ENCODE results near the gene SEC23A.

Gene SEC23A

DNA sequence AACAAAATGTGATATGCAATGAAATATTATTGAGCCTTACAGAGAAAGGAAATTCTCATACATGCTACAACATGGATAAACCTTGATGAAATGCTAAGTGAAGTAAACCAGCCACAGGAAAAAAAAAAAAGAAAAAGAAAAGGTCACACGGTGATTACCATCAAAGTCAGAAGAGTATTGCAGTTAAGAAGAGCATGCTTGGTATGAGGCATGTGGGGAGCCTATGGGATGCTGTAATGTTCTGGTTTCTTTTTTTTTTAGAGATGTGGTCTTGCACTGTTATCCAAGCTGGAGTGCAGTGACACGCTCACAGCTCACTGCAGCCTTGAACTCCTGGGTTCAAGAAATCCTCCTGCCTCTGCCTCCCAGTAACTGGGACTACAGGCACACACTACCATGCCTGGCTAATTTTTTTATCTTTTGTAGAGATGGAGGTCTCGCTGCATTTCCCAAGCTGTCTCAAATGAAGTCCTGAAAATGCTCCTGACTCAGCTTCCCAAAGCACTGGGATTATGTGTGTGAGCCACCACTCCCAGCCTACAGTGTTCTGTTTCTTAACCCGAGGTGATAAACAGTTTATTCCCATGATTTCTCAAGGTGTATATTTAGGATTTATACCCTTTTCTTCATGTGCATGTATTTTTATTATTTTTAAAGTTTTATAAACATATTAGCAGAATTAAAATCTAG is 96.2 kb downstream of the SEC23A start:
- no CpG with 5 or more reads among the region's 4 CpGs for WGBS (ENCODE audit: extremely low coverage, insufficient coverage, insufficient read length)
- Histone ChIP-seq H4K8ac (ENCODE audit: low read depth, low read length) (no peak overlapping the region), H2AFZ (ENCODE audit: insufficient read depth, low read length, poor library complexity) (no peak overlapping the region), H3K36me3 (ENCODE audit: control insufficient read depth in 1 of 2, insufficient read depth in 2 of 2, low read length in 2 of 2) (no peaks in the 10 kb centered on the region), H3K4ac (ENCODE audit: low read depth, low read length) (no peak overlapping the region), H3K9ac (ENCODE audit: low read length) (no peak overlapping the region), H3K23ac (ENCODE audit: low read length) (no peak overlapping the region), H3K79me2 (ENCODE audit: control insufficient read depth, insufficient read depth, low read length, poor library complexity) (no peaks in the 10 kb centered on the region), H2BK12ac (ENCODE audit: low read length) (no peak overlapping the region), H3K27me3 (ENCODE audit: insufficient read depth, low read length) (no peaks in the 10 kb centered on the region), H4K91ac (ENCODE audit: low read depth, low read length) (no peak overlapping the region), H3K18ac (ENCODE audit: low read length) (no peak overlapping the region), H3K14ac (ENCODE audit: low read length) (no peak overlapping the region), H3K4me2 (ENCODE audit: low read length) (no peak overlapping the region), H3K4me3 (ENCODE audit: low read depth, low read length) (no peak overlapping the region), H2BK120ac (ENCODE audit: insufficient read depth, low read length, poor library complexity) (no peak overlapping the region), H2AK5ac (ENCODE audit: low read length) (no peak overlapping the region), H3K9me3 (ENCODE audit: insufficient read depth, low read depth, low read length) (no peaks in the 10 kb centered on the region), H4K12ac (ENCODE audit: low read depth, low read length) (no peak overlapping the region), H3K27ac (ENCODE audit: low read depth, low read length) (no peak overlapping the region), H3K79me1 (ENCODE audit: low read length) (no peaks in the 10 kb centered on the region), H3K4me1 (ENCODE audit: control insufficient read depth in 1 of 2, insufficient read depth in 2 of 2, low read length in 2 of 2) (peaks cover 2 to 3% of the 10 kb centered on the region in 2 experiments), H2BK5ac (ENCODE audit: low read depth, low read length, poor library complexity) (no peak overlapping the region)
- peak in 1 of 2 donors; percentile 62 for DNase-seq

DNA sequence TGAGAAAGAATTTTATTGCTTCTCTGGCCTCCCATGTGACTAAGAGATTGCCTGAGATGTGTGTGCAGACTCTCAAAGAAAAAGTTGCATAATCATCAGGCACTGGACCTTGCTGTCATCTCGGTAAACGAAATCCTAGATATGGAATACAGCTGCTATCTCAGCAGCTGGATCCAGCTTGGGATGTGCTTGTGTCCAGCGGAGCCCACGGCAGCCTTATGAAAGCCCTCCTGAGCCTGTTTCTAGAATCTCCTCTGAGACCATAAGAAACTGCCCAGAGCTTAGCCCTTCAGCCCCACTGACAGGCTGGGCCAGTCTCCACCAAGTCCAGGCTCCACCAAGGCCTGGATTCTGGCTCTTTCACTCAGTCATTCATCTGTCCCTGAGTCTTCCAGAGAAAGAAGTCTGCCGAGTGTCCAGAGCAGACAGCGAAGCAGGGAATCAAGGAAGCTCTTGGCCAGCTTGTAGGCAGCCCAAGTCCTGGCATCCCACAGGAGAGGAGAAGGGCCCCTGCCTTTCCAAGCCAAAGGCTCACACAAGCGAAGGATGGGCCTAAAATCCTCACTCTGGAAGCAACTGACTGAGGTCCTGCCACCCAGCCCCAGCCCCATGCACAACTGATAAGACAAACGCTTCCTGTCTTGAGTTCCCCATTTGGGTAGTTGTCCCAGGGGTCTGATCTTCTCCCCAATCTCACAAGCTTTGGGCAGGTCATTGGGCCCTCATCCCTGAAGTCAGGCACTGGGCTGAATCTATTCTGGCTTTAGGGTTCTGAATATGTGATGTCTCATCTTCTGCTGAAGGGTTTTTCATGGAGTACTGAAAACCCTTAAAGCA is 97.8 kb downstream of the SEC23A start:
- Histone ChIP-seq H3K18ac (ENCODE audit: low read length) (no peak overlapping the region), H3K4me1 (ENCODE audit: control insufficient read depth in 1 of 2, insufficient read depth in 2 of 2, low read length in 2 of 2) (peaks cover 2 to 3% of the 10 kb centered on the region in 2 experiments), H3K36me3 (ENCODE audit: control insufficient read depth in 1 of 2, insufficient read depth in 2 of 2, low read length in 2 of 2) (no peaks in the 10 kb centered on the region), H3K23ac (ENCODE audit: low read length) (no peak overlapping the region), H2BK5ac (ENCODE audit: low read depth, low read length, poor library complexity) (no peak overlapping the region), H3K4me2 (ENCODE audit: low read length) (no peak overlapping the region), H3K4ac (ENCODE audit: low read depth, low read length) (no peak overlapping the region), H3K79me2 (ENCODE audit: control insufficient read depth, insufficient read depth, low read length, poor library complexity) (no peaks in the 10 kb centered on the region), H3K27ac (ENCODE audit: low read depth, low read length) (no peak overlapping the region), H2BK12ac (ENCODE audit: low read length) (no peak overlapping the region), H4K91ac (ENCODE audit: low read depth, low read length) (no peak overlapping the region), H3K14ac (ENCODE audit: low read length) (no peak overlapping the region), H3K27me3 (ENCODE audit: insufficient read depth, low read length) (no peaks in the 10 kb centered on the region), H3K4me3 (ENCODE audit: low read depth, low read length) (no peak overlapping the region), H3K79me1 (ENCODE audit: low read length) (no peaks in the 10 kb centered on the region), H2AFZ (ENCODE audit: insufficient read depth, low read length, poor library complexity) (no peak overlapping the region), H4K12ac (ENCODE audit: low read depth, low read length) (no peak overlapping the region), H2AK5ac (ENCODE audit: low read length) (no peak overlapping the region), H3K9ac (ENCODE audit: low read length) (no peak overlapping the region), H4K8ac (ENCODE audit: low read depth, low read length) (no peak overlapping the region), H3K9me3 (ENCODE audit: insufficient read depth, low read depth, low read length) (no peaks in the 10 kb centered on the region), H2BK120ac (ENCODE audit: insufficient read depth, low read length, poor library complexity) (no peak overlapping the region)
- no peak for DNase-seq
- no CpG with 5 or more reads among the region's 8 CpGs for WGBS (ENCODE audit: extremely low coverage, insufficient coverage, insufficient read length)

DNA sequence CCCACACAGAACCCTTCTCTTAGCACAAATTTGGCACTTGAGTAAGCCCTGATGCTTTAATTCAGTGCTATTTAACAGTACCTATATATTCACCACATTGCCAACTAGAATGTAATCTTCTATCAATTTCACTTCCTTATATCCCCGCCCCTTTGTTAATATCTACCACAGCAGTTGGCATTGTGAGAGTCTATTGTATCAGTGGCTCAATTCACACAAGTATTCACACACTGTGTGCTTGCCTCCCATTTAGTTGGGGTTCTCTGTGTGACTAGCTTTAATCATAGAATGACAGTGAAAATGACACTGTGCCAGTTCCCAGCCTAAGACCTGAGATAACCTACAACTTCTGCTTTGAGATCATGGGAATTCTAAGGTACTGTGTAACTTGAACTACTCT is 103.1 kb downstream of the SEC23A start:
- no peak overlapping the region for H3K4me2 ChIP-seq (ENCODE audit: low read length)
- H2BK5ac ChIP-seq (ENCODE audit: low read depth, low read length, poor library complexity) = no peak overlapping the region
- H2AK5ac ChIP-seq (ENCODE audit: low read length) = no peak overlapping the region
- no peak for DNase-seq
- no peak overlapping the region for H2BK12ac ChIP-seq (ENCODE audit: low read length)
- no peak overlapping the region for H3K9ac ChIP-seq (ENCODE audit: low read length)
- no CpG with 5 or more reads among the region's 1 CpG for WGBS (ENCODE audit: extremely low coverage, insufficient coverage, insufficient read length)
- H3K14ac ChIP-seq (ENCODE audit: low read length) = no peak overlapping the region
- no peak overlapping the region for H3K4ac ChIP-seq (ENCODE audit: low read depth, low read length)
- no peak overlapping the region for H3K27ac ChIP-seq (ENCODE audit: low read depth, low read length)
- H3K36me3 ChIP-seq (ENCODE audit: control insufficient read depth in 1 of 2, insufficient read depth in 2 of 2, low read length in 2 of 2) = no peaks in the 10 kb centered on the region
- H3K79me2 ChIP-seq (ENCODE audit: control insufficient read depth, insufficient read depth, low read length, poor library complexity) = no peaks in the 10 kb centered on the region
- no peak overlapping the region for H3K18ac ChIP-seq (ENCODE audit: low read length)
- no peak overlapping the region for H3K4me3 ChIP-seq (ENCODE audit: low read depth, low read length)
- H3K79me1 ChIP-seq (ENCODE audit: low read length) = no peaks in the 10 kb centered on the region
- no peaks in the 10 kb centered on the region for H3K4me1 ChIP-seq (ENCODE audit: control insufficient read depth in 1 of 2, insufficient read depth in 2 of 2, low read length in 2 of 2)
- H4K8ac ChIP-seq (ENCODE audit: low read depth, low read length) = no peak overlapping the region
- no peaks in the 10 kb centered on the region for H3K9me3 ChIP-seq (ENCODE audit: insufficient read depth, low read depth, low read length)
- no peak overlapping the region for H2AFZ ChIP-seq (ENCODE audit: insufficient read depth, low read length, poor library complexity)
- H3K23ac ChIP-seq (ENCODE audit: low read length) = no peak overlapping the region
- H2BK120ac ChIP-seq (ENCODE audit: insufficient read depth, low read length, poor library complexity) = no peak overlapping the region
- H4K12ac ChIP-seq (ENCODE audit: low read depth, low read length) = no peak overlapping the region
- H3K27me3 ChIP-seq (ENCODE audit: insufficient read depth, low read length) = no peaks in the 10 kb centered on the region
- no peak overlapping the region for H4K91ac ChIP-seq (ENCODE audit: low read depth, low read length)

DNA sequence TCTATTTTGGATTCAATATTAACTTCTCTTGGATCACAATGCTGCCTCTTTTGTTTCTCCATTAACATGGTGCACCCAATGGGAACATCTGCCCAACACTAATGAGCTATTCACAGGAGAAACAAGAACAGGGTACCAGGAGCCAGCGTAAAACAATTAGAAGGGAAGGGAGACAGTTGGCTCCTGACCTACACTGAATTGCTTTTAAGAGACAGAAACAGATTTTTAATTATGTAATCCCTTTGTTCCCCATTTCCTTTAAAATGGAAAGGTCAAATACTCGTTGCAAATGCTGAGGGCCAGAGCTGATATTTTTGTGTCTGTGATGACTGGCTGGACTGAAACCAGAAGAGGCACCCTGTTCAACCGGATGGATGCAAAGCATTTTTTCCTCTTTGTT is 108.3 kb downstream of the SEC23A start:
- H3K79me1 ChIP-seq (ENCODE audit: low read length) = no peaks in the 10 kb centered on the region
- H3K14ac ChIP-seq (ENCODE audit: low read length) = no peak overlapping the region
- H4K8ac ChIP-seq (ENCODE audit: low read depth, low read length) = no peak overlapping the region
- H3K27ac ChIP-seq (ENCODE audit: low read depth, low read length) = no peak overlapping the region
- no CpG with 5 or more reads among the region's 3 CpGs for WGBS (ENCODE audit: extremely low coverage, insufficient coverage, insufficient read length)
- no peak for DNase-seq
- H4K12ac ChIP-seq (ENCODE audit: low read depth, low read length) = no peak overlapping the region
- no peaks in the 10 kb centered on the region for H3K27me3 ChIP-seq (ENCODE audit: insufficient read depth, low read length)
- no peak overlapping the region for H3K9ac ChIP-seq (ENCODE audit: low read length)
- H3K36me3 ChIP-seq (ENCODE audit: control insufficient read depth in 1 of 2, insufficient read depth in 2 of 2, low read length in 2 of 2) = no peaks in the 10 kb centered on the region
- no peak overlapping the region for H3K4me3 ChIP-seq (ENCODE audit: low read depth, low read length)
- H3K18ac ChIP-seq (ENCODE audit: low read length) = no peak overlapping the region
- H3K23ac ChIP-seq (ENCODE audit: low read length) = no peak overlapping the region
- no peak overlapping the region for H2BK5ac ChIP-seq (ENCODE audit: low read depth, low read length, poor library complexity)
- H3K4ac ChIP-seq (ENCODE audit: low read depth, low read length) = no peak overlapping the region
- H2BK120ac ChIP-seq (ENCODE audit: insufficient read depth, low read length, poor library complexity) = no peak overlapping the region
- H2BK12ac ChIP-seq (ENCODE audit: low read length) = no peak overlapping the region
- peaks cover 0 to 2% of the 10 kb centered on the region in 2 experiments for H3K4me1 ChIP-seq (ENCODE audit: control insufficient read depth in 1 of 2, insufficient read depth in 2 of 2, low read length in 2 of 2)
- H4K91ac ChIP-seq (ENCODE audit: low read depth, low read length) = no peak overlapping the region
- H3K79me2 ChIP-seq (ENCODE audit: control insufficient read depth, insufficient read depth, low read length, poor library complexity) = no peaks in the 10 kb centered on the region
- H3K4me2 ChIP-seq (ENCODE audit: low read length) = no peak overlapping the region
- no peak overlapping the region for H2AK5ac ChIP-seq (ENCODE audit: low read length)
- H3K9me3 ChIP-seq (ENCODE audit: insufficient read depth, low read depth, low read length) = no peaks in the 10 kb centered on the region
- H2AFZ ChIP-seq (ENCODE audit: insufficient read depth, low read length, poor library complexity) = no peak overlapping the region

Data from trophoblast cell (in vitro differentiated cells and primary cell).